HG02884 (cell line): ENCODE measurements around the gene GRIN3B.
"Not testable (repeated sequence)": the region's sequence is repeated elsewhere in the genome, so short reads cannot be mapped to it uniquely, and the experiment has no call there.

Experiments used
- ATAC-seq: cut with Tn5 transposase; IDR thresholded peaks from one replicate; pipeline ENCODE4 v1.9.1; 2021; ENCODE audit warnings: mild to moderate bottlenecking, moderate library complexity; ENCODE audit not compliant: unreplicated experiment

The GRIN3B gene

GRCh38 chr19:1018393-1018792, 18.2 kb downstream of the GRIN3B start:
- ATAC-seq: no peak

- ATAC-seq: no peak
These were observed 18.9 kb downstream of the GRIN3B start for GRCh38 chr19:1018932-1019615.

DNA sequence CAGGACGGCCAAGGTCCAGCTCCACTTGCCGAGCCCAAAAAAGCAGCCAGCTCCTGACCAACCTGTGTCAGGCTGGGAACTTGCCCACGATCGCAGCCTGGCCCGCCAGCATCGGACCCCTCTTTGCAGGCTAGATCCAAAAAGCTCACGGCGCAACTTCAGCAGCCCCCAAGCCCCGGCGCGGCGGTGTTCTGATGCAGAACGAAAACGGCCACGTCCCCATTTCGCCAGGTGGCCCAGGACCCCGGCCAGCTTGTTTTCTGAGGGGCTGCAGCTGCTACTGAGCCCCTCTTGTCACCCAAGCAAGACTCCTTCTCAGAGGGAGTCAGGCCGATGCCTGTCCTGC, 19.4 kb downstream of the GRIN3B start:
- ATAC-seq: no peak

DNA sequence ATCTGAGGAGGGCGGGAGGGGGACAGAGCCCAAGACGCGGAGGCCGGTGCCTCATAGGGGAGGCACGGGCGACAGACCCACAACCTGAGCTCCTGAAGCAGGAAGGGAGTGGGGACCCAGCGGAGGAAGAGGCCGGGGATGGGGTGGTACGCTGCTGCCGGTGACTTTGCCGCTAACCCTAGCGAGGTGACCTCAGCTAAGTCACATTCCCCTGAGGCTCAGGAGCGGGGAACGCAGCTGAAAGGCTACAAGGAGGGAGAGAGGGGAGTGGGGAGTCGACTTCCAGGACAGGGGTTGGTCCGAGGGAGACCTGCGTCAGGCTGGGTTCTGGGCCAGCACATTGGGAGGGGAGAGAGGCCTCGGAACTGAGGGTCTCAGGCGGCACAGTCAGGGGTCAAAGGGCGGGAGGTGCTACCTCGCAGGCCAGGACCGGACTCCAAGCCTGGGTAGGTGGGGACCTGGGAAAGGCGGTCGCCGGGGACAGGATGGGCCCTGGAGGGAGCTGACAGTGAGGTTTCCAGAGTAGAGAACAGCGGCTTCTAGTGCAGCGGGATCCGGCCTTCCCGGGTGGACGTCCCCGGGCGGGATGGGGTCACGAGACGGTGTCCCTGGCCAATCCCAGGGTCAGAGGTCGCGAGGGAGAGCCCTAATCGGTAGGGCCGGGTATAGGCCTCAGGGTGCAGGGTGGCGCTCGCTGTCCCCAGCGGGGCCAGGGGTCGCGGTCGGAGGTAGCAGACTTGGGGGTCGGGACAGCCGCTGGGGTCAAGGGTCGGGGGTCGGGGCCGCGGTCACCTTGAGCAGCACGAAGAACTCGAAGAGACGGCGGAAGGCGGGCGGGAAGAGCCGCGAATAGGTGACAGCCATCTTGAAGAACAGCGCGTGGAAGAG, 20.0 kb downstream of the GRIN3B start:
- peak; percentile 9 for ATAC-seq

DNA sequence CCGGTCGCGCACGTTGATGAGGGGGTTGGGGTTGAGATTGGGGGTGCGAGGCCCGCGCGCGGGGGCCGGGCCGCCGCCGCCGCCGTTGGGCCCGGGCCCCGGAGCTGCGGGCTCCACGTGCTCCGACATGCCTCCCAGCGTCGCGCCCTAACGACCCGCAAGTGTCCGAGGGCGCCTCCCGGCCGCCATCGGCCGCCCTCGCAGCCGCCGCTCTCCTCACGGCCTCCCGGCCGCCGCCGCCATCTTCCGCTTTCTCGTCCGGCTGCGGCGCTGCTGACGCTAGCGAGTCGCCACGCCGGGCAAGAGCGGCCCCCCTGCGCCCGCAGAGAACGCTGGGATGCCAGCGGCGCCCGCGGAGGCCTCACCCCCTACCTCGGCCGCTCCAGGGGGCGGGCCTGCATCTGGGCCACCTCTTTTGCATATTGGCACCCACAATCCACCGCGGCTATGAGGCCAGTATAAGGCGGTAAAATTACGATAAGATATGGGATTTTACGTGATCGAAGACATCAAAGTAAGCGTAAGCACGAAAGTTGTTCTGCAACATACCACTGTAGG, 20.7 kb downstream of the GRIN3B start, which contains the start of gene TMEM259:
Gene TMEM259, minus strand, starts transcription at position 256 of the 558 bp plus-strand sequence. Its CDS starts 127 bp downstream, at position 129.
- ATAC-seq: peak; percentile 61

- ATAC-seq: not testable (repeated sequence)
These were observed 23.6 kb downstream of the GRIN3B start for GRCh38 chr19:1023883-1024188.

GRCh38 chr19:1025080-1025479, 24.9 kb downstream of the GRIN3B start:
- not testable (repeated sequence) for ATAC-seq

DNA sequence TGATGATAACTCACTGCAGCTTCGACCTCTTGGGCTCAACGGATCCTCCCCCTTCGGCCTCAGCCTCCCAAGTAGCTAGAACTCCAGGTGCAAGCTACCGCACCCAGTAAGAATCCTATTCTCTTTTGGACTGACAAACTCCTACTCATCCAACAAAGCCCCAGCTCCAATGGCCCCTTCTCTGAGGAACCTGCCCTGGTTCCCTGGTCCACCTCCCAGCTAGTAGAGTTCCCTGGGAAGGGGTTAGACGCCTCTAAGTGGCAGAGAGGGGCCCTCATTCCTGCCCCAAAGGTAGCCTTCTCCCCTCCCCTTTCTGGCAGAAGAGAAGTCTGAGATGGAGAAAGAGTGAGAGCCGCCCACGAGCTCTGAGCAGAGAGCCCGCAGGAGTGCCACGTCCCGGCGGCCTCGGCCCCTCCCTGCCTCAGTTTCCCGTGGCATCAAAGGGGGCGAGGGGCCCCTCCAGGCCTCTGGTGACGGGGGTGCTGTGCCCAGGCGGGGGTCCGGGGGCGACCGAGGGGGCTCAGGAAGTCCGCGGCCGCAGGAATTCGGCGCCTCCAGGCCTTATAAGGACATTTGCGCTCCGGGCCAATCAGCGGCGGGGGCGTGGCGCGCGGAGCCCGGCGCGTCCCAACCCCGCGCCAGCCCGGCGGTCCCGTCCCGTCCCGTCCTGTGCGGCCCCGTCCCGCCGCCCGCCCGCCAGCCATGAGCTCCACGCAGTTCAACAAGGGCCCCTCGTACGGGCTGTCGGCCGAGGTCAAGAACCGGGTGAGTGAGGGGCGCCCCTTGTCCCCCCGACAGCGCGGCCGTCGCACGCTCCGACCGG, 26.0 kb downstream of the GRIN3B start, which contains the start of gene CNN2:
Gene CNN2, plus strand, starts transcription at position 649 of the 823 bp plus-strand sequence. Its CDS starts 54 bp downstream, at position 703.
- ATAC-seq: no peak

DNA sequence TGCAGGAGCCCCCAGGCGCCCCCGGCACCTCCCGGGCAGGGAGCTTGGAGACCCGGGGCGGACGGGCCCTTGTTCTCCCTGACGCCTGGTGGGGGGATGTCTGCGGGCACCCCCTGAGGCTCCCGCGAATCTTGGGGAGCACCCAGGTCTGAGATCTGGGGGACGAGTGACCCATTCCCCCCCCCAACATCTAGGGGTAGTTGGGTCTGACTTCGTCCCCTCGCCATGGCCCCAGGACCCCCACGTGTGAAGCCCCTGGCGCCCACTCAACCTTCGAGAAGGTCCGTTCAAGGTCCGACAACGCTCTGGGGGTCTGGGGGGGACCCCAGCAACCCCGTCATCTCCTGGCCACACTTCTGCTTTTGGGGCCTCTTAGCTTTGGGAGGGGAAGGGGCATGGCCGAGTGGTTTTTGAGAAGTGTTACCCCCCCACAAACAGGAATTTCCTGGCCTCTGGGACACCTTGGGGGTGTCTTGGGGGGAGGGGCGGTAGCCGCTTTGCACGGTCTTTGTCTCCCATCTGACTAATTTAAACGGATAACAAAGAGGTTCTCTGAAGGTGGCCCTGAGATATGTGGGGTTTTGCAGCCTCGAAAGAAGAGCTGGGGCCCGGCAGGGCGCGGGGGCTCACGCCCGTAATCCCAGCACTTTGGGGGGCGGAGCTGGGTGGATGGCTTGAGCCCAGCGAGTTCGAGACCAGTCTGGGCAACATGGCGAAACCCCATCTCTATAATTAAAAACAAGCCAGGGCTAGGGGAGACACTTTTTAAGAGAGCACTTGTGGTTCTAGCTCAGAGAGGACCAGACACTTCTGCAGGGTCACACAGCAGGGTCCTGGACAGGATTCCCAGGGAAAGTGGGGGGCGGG, 26.8 kb downstream of the GRIN3B start:
- ATAC-seq: no peak

DNA sequence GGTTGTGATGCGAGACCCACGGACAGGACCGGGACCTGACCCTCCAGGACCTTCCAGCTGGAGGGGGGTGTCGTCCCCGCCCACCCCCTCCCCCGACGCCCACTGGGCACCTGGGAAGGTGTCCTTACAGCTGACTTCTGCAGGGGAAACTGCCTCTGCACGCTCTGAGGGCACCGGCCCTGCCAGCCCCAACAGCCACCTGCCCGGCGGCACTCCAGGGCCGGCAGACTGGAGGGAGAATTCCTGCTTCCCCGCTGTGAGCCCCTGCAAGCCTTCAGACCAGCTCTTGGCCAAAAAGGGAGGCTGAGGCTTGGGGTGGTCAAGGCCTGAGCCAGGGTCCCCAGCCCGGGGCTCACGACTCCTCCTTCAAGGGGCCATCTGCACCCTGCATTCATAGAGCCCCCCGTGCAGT, 27.4 kb downstream of the GRIN3B start:
- no peak for ATAC-seq

- ATAC-seq: no peak
These were observed 28.1 kb downstream of the GRIN3B start for GRCh38 chr19:1028062-1028926.

DNA sequence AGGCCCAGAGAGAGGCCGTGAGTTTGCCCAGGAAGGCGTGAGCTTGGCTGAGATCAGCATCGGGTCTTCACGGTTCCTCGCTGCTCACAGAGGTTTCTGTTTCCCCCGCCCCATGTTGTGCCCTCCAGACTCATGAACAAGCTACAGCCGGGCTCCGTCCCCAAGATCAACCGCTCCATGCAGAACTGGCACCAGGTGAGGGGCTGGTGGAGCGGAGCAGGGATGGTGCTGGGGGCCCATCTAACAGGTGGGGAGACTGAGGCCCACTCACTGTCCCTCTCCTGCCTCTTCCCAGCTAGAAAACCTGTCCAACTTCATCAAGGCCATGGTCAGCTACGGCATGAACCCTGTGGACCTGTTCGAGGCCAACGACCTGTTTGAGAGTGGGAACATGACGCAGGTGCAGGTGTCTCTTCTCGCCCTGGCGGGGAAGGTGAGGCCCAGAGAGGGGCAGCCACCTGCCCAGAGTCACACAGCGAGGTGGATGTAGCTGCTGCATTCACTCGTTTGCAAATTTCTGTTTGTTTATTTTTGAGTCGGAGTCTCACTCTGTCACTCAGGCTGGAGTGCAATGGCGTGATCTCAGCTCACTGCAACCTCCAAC, 32.1 kb downstream of the GRIN3B start:
- no peak for ATAC-seq

DNA sequence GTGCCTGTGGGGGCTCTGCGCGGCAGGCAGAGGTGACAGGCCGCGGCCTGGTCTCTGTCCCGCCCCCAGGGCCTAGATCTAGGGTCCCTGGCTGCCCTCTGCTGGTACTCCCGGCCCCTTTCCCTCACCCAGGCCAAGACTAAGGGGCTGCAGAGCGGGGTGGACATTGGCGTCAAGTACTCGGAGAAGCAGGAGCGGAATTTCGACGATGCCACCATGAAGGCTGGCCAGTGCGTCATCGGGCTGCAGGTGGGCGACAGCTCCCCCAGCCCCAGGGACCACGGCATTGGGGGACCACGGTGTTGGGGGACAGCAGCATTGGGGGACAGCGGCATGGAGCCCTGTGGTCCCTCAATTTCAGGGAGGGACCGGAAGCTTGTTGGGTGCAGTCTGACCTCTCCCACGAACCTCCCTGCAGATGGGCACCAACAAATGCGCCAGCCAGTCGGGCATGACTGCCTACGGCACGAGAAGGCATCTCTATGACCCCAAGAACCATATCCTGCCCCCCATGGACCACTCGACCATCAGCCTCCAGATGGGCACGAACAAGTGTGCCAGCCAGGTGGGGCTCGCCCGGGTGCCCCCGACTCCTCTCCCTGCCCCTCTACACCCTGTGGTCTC, 35.9 kb downstream of the GRIN3B start:
- ATAC-seq: no peak

- ATAC-seq: no peak
These were observed 37.4 kb downstream of the GRIN3B start for GRCh38 chr19:1037621-1038064.

DNA sequence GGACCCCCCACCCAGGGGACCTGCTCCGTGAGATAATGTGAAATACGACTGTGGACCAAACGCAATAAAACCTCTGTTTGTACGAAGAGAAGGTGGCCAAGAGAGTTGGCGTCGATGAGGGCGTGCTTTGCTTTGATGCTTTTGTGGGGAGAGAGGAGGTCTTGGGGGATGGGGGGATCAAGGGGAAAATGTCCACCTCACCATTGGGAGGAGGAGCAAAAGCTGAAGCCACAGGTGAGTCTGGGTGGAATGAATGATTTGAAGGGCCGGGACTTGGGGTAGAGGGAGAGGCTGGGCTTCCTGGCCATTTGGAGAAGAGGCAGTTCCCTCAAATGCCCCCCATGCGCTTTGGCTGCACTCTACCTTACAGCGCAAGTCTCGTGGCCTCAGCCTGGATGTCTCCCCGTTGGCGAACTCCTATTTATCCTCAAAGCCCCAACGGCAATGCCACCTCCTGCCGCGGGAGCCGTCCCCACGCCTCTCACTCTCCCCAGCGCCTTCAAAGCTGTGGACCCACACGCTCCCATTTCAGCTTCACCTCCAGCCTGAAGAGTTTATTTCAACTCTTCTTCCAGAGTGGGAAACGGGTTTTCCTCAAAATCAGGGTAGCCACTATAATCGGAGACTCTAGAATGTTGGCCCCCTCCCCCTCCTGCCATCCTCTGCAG, 38.9 kb downstream of the GRIN3B start:
- ATAC-seq: no peak

DNA sequence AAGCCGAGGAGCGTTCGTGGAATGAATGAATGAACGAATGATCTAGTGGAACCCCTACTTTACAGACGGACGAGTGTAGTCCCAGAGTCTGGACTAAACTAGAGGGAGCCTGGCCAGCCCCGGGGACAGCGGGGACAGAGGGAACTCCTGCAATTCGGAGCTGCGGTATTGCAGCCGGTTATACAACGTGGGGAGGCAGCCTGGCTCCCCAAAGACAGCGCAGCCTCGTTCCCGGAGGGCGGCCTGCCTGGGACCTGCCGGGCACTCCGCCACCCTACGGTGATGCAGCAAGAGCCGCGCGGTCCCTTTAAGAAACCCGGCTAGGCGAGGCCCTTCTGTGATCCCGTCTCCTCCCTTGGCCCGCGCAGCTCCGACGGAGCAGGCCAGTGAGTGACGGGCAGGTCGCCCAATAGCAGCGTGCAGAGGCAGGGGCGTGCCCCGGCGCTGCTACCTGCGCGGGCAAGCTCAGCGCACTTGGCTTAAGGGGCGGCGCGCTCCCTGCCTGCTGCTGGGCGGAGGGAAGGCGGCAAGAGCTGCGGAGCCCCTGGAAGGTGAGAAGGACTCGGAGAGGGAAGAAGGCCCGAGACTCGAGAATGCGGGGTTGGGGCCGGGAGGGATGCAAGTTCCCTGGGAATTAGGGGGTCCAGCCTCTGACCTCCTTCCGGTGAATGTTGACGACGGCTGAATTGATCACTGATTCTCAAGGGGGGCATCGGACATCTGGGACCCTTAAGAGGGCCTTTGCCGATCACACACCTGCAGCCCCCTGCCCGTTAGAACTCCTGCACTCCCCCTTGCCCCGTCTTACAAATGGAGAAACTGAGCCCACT, 39.6 kb downstream of the GRIN3B start, which contains the start of gene ABCA7:
Gene ABCA7, plus strand, starts transcription at position 462 of the 830 bp plus-strand sequence. CDS start 1,255 bp downstream, outside the sequence.
- ATAC-seq: peak; percentile 61
